ENCODE measurements around the gene KIAA1191. TPM values are rescaled to one million over a fixed set of nuclear protein-coding genes. Genes with fewer than 3 reads are reported as not detected.

KIAA1191 gene
- total and polyA plus RNA-seq, 9 of the 15 experiments (the other 6 are each of a cell fraction or from before 2014, with no cell fraction given): 31.0 to 80.2 (median 45.7) TPM

GRCh38 chr5:176361437-176362232 lies at the start of gene KIAA1191 (continued):
- TF ChIP-seq TBP (optimal IDR thresholded peaks at IDR 0.05; ENCODE audit: low read depth, low read length): peak; percentile 96
- no peak for TF ChIP-seq ZNF830 (CRISPR knock-in tag; IDR thresholded peaks at IDR 0.05)
- no peak for TF ChIP-seq HIVEP1 (CRISPR knock-in tag; IDR thresholded peaks at IDR 0.05)
- TF ChIP-seq VEZF1 (CRISPR knock-in tag; IDR thresholded peaks at IDR 0.05): peak; percentile 62
- no peak for TF ChIP-seq ZNF121 (CRISPR knock-in tag; conservative IDR thresholded peaks at IDR 0.05)
- no peak for TF ChIP-seq RREB1 (CRISPR knock-in tag; IDR thresholded peaks at IDR 0.05)
- 0 out of 2 replicates have a peak, but pooled peaks have one; percentile 18 for TF ChIP-seq ARID1B (IDR thresholded peaks at IDR 0.05)
- TF ChIP-seq ZNF175 (CRISPR knock-in tag; IDR thresholded peaks at IDR 0.05; ENCODE audit: low read depth): 0 out of 2 replicates have a peak, but pooled peaks have one; percentile 39
- TF ChIP-seq GMEB1 (CRISPR knock-in tag; IDR thresholded peaks at IDR 0.05): no peak
- no peak for TF ChIP-seq CBX3 (IDR thresholded peaks at IDR 0.05; ENCODE audit: borderline replicate concordance in 1 of 2, low read length in 2 of 2)
- no peak for TF ChIP-seq RBM15 (IDR thresholded peaks at IDR 0.05; ENCODE audit: insufficient read depth, low read length)
- TF ChIP-seq XRCC5 (IDR thresholded peaks at IDR 0.05; ENCODE audit: low read depth, low read length): 0 out of 2 replicates have a peak, but pooled peaks have one; percentile 13
- TF ChIP-seq CHCHD3 (CRISPR knock-in tag; IDR thresholded peaks at IDR 0.05): no peak
- no peak for TF ChIP-seq SMARCB1 (IDR thresholded peaks at IDR 0.05; ENCODE audit: insufficient read length, low read depth)
- TF ChIP-seq ZFP30 (CRISPR knock-in tag; IDR thresholded peaks at IDR 0.05; ENCODE audit: borderline replicate concordance): no peak
- no peak for TF ChIP-seq ZNF274 (IDR thresholded peaks at IDR 0.05; ENCODE audit: borderline replicate concordance, low read depth, low read length)
- TF ChIP-seq DEAF1 (CRISPR knock-in tag; IDR thresholded peaks at IDR 0.05): no peak
